ENCODE results near the gene NSMCE4A. TPM values are rescaled to one million over a fixed set of nuclear protein-coding genes. Genes with fewer than 3 reads are reported as not detected.

Gene NSMCE4A
- polyA plus RNA-seq, 1 donor from 2014 or later = 133 TPM

DNA sequence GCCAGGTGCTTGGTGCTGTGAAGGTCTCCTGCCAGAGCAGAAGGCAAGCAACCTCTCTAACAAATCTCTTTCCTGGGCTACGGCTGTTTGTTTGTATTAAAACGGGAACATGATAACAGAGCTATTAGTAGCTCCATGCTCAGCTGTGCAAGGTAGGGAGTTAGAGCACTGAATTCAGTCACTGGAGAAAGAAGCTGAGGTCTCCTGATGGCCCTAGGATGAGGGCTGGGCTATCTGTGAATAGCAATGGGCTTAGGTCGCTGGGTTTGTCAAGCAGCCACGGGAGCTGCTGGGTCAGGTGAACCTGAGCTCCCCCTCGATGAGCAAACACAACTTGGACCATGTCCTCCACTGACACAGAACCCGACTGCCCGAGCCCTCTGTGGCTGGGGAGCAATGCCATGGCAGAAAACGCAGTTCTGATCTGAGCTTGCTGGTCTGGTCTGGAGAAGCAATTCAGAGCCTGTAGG lies 38.3 kb upstream of the NSMCE4A start:
- no peak overlapping the region for H3K4me2 ChIP-seq (ENCODE audit: low read length)
- H3K27me3 ChIP-seq (ENCODE audit: insufficient read depth, low read depth, low read length) = no peaks in the 10 kb centered on the region
- no peaks in the 10 kb centered on the region for H3K9me3 ChIP-seq (ENCODE audit: low read length)
- H3F3A ChIP-seq (ENCODE audit: insufficient read depth, low read length, poor library complexity, severe bottlenecking) = no peaks in the 10 kb centered on the region
- H3K9ac ChIP-seq (ENCODE audit: low read length) = no peak overlapping the region
- no peak for TF ChIP-seq EP300 (conservative IDR thresholded peaks at IDR 0.05; ENCODE audit: poor library complexity, severe bottlenecking)
- no peak for TF ChIP-seq POLR2AphosphoS5 (IDR thresholded peaks at IDR 0.05)
- no peak for TF ChIP-seq MXI1 (conservative IDR thresholded peaks at IDR 0.05; ENCODE audit: poor library complexity, severe bottlenecking)
- no peak for TF ChIP-seq TAF1 (IDR thresholded peaks at IDR 0.05; ENCODE audit: low read depth)
- TF ChIP-seq CTCF (IDR thresholded peaks at IDR 0.05; ENCODE audit: poor library complexity, severe bottlenecking) = no peak
- no peak for TF ChIP-seq EZH2 (IDR thresholded peaks at IDR 0.05; ENCODE audit: borderline replicate concordance, insufficient read depth, low read length, poor library complexity, severe bottlenecking)
- TF ChIP-seq, protein P1, sequence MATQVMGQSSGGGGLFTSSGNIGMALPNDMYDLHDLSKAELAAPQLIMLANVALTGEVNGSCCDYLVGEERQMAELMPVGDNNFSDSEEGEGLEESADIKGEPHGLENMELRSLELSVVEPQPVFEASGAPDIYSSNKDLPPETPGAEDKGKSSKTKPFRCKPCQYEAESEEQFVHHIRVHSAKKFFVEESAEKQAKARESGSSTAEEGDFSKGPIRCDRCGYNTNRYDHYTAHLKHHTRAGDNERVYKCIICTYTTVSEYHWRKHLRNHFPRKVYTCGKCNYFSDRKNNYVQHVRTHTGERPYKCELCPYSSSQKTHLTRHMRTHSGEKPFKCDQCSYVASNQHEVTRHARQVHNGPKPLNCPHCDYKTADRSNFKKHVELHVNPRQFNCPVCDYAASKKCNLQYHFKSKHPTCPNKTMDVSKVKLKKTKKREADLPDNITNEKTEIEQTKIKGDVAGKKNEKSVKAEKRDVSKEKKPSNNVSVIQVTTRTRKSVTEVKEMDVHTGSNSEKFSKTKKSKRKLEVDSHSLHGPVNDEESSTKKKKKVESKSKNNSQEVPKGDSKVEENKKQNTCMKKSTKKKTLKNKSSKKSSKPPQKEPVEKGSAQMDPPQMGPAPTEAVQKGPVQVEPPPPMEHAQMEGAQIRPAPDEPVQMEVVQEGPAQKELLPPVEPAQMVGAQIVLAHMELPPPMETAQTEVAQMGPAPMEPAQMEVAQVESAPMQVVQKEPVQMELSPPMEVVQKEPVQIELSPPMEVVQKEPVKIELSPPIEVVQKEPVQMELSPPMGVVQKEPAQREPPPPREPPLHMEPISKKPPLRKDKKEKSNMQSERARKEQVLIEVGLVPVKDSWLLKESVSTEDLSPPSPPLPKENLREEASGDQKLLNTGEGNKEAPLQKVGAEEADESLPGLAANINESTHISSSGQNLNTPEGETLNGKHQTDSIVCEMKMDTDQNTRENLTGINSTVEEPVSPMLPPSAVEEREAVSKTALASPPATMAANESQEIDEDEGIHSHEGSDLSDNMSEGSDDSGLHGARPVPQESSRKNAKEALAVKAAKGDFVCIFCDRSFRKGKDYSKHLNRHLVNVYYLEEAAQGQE (IDR thresholded peaks at IDR 0.05; ENCODE audit: borderline replicate concordance) = no peak
- TF ChIP-seq RAD21 (conservative IDR thresholded peaks at IDR 0.05) = no peak
- no peak for TF ChIP-seq SMC3 (conservative IDR thresholded peaks at IDR 0.05; ENCODE audit: poor library complexity)
- no peaks in the 10 kb centered on the region for H3K36me3 ChIP-seq (ENCODE audit: insufficient read depth, low read length)
- no peaks in the 10 kb centered on the region for H4K20me1 ChIP-seq (ENCODE audit: insufficient read depth)
- H2AFZ ChIP-seq (ENCODE audit: low read depth, low read length) = no peak overlapping the region
- H3K9me2 ChIP-seq (ENCODE audit: insufficient read depth, low read length) = no peaks in the 10 kb centered on the region
- no peak overlapping the region for H3K4me3 ChIP-seq (ENCODE audit: low read length)
- H3K27ac ChIP-seq (ENCODE audit: low read length) = no peak overlapping the region
- no peaks in the 10 kb centered on the region for H3K79me2 ChIP-seq (replicated peaks; ENCODE audit: insufficient read depth, low read length)

DNA sequence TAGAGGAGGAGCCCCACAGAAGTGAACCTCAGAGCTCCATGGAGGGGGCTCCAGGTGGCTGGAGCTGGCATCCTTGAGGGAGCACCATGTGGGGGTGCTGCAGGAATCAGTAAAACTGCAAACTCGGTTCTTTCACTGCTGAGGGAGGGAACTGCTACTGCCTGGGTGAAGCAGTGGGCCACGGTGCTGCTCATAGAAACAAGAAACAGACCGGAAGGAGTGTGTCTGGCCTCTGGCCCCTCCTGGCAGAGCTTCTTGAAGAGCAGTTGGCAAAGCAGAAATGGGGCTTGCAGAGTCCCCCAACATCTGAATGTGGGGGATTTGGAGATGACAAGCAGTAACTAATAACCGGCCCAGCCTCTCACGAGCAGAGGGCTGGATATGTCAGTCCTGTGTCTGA lies 37.7 kb upstream of the NSMCE4A start:
- Histone ChIP-seq H3F3A (ENCODE audit: insufficient read depth, low read length, poor library complexity, severe bottlenecking) (no peaks in the 10 kb centered on the region), H3K4me2 (ENCODE audit: low read length) (no peak overlapping the region), H3K36me3 (ENCODE audit: insufficient read depth, low read length) (no peaks in the 10 kb centered on the region), H3K4me3 (ENCODE audit: low read length) (no peak overlapping the region), H4K20me1 (ENCODE audit: insufficient read depth) (no peaks in the 10 kb centered on the region), H3K79me2 (replicated peaks; ENCODE audit: insufficient read depth, low read length) (no peaks in the 10 kb centered on the region), H3K9me2 (ENCODE audit: insufficient read depth, low read length) (no peaks in the 10 kb centered on the region), H3K9me3 (ENCODE audit: low read length) (no peaks in the 10 kb centered on the region), H3K9ac (ENCODE audit: low read length) (no peak overlapping the region), H3K27me3 (ENCODE audit: insufficient read depth, low read depth, low read length) (no peaks in the 10 kb centered on the region), H3K27ac (ENCODE audit: low read length) (no peak overlapping the region), H2AFZ (ENCODE audit: low read depth, low read length) (no peak overlapping the region)
- no peak for TF ChIP-seq EP300 (conservative IDR thresholded peaks at IDR 0.05; ENCODE audit: poor library complexity, severe bottlenecking)
- TF ChIP-seq SMC3 (conservative IDR thresholded peaks at IDR 0.05; ENCODE audit: poor library complexity) = no peak
- TF ChIP-seq MXI1 (conservative IDR thresholded peaks at IDR 0.05; ENCODE audit: poor library complexity, severe bottlenecking) = no peak
- TF ChIP-seq RAD21 (conservative IDR thresholded peaks at IDR 0.05) = no peak
- no peak for TF ChIP-seq TAF1 (IDR thresholded peaks at IDR 0.05; ENCODE audit: low read depth)
